Measurements from ENCODE around the gene CRLF1.

DNA sequence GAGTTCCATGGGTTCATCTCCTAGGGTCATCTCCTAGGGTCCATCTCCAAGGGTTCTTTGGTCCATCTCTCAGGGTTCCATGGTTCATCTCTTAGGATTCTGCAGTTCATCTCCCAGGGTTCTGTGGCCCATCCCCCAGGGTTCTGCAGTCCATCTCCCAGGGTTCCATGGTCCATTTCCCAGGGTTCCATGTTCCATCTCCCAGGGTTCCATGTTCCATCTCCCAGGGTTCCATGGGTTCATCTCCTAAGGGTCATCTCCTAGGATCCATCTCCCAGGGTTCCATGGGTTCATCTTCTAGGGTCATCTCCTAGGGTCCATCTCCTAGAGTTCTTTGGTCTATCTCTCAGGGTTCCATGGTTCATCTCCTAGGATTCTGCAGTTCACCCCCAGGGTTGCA, 11.0 kb upstream of the CRLF1 start:
- no peak for TF ChIP-seq POLR2AphosphoS5 (IDR thresholded peaks at IDR 0.05; ENCODE audit: low read depth, low read length)
- no peak for TF ChIP-seq TAF1 (IDR thresholded peaks at IDR 0.05; ENCODE audit: borderline replicate concordance, low read depth, low read length)
